ENCODE measurements around the gene GDAP2. TPM values are rescaled to one million over a fixed set of nuclear protein-coding genes. Genes with fewer than 3 reads are reported as not detected.

The GDAP2 gene
- total RNA-seq, 4 donors from 2014 or later = 18.1 to 20.4 (median 19.7) TPM

DNA sequence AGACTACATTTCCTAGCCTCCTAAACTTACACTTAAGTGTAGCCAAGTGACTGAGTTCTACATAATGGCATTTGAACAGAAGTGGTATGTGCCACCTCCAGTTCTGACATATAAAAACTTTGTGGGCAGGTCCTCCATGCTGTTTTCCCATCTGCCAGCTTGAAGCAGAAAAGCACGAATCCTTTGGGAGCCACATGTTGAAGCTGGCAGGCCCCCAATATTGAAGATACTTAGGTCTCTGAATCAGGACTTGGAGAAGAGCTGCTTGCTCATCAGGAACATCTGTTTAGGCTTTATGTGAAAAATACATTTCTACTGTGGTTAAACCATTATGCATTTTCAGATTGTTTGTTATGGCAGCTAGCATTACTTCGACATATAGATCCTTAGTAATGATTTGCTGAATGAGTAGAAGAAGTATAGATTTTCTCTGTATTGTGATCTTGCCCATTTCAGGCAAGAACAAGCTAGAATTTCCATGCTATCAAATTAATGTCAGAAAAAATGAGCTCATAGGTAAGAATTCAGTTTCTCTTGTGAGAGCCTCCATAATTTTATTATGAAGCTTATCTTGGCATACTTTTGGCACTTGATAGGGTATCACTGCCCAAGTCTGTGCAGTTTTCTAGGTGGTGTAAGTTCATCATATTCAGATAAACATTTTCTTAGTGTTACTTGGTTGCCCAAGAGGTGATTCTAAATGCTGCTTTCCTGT, 68.4 kb downstream of the GDAP2 start:
- 57 to 69% methylated on average over 2 of the region's 2 CpGs for WGBS, 2 donors
- H3K4me3 ChIP-seq (ENCODE audit: low read depth, poor library complexity, severe bottlenecking) = no peak overlapping the region
- no peak for TF ChIP-seq POLR2A (IDR thresholded peaks at IDR 0.05)
- TF ChIP-seq, protein P1, sequence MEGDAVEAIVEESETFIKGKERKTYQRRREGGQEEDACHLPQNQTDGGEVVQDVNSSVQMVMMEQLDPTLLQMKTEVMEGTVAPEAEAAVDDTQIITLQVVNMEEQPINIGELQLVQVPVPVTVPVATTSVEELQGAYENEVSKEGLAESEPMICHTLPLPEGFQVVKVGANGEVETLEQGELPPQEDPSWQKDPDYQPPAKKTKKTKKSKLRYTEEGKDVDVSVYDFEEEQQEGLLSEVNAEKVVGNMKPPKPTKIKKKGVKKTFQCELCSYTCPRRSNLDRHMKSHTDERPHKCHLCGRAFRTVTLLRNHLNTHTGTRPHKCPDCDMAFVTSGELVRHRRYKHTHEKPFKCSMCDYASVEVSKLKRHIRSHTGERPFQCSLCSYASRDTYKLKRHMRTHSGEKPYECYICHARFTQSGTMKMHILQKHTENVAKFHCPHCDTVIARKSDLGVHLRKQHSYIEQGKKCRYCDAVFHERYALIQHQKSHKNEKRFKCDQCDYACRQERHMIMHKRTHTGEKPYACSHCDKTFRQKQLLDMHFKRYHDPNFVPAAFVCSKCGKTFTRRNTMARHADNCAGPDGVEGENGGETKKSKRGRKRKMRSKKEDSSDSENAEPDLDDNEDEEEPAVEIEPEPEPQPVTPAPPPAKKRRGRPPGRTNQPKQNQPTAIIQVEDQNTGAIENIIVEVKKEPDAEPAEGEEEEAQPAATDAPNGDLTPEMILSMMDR (IDR thresholded peaks at IDR 0.05) = no peak
- DNase-seq (ENCODE audit: low spot score in 2 of 2) = no peak
- intact Hi-C loops (cut with DNase I; ENCODE audit: low total_unique reads) = no loop called here

DNA sequence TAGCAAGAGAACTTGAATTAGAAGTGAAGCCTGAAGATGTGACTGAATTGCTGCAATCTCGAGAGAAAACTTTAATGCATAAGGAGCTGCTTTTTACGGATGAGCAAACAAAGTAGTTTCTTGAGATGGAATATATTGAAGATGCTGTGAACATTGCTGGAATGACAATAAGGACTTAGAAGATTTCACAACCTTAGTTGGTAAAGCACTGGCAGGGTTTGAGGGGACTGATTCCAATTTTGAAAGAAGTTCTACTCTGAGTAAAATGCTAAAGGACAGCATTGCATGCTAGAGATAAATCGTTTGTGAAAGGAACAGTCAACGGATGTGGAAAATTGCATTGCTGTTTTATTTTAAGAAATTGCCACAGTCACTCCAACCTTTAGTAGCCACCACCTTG, 69.5 kb downstream of the GDAP2 start:
- WGBS, 2 donors = 75 to 84% methylated on average over 4 of the region's 4 CpGs
- H3K4me3 ChIP-seq (ENCODE audit: low read depth, poor library complexity, severe bottlenecking) = no peak overlapping the region
- intact Hi-C loops (cut with DNase I; ENCODE audit: low total_unique reads) = no loop called here
- no peak for DNase-seq (ENCODE audit: low spot score in 2 of 2)
- TF ChIP-seq, protein P1 (IDR thresholded peaks at IDR 0.05) = no peak
- no peak for TF ChIP-seq POLR2A (IDR thresholded peaks at IDR 0.05)

DNA sequence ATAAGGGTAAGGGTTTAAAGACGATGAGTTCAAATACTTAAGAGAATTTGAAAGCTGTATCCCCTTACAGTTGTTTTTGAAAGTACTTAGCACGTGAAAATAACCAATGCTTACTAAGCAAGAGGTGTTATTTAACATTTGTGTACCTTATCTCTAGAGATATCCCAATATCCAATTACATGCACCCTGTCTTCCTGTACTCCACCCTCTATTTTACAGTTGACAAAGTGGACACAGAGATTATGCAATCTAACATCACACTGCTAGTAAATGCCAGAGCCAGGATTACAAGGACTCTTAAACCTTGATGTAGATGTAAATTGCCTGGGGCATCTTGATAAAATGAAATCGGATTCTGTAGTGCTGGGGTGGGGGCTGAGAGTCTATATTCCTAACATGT, 72.0 kb downstream of the GDAP2 start:
- H3K4me3 ChIP-seq (ENCODE audit: low read depth, poor library complexity, severe bottlenecking) = no peak overlapping the region
- TF ChIP-seq, protein P1 (IDR thresholded peaks at IDR 0.05) = no peak
- no peak for TF ChIP-seq POLR2A (IDR thresholded peaks at IDR 0.05)
- 78 to 80% methylated on average over 3 of the region's 3 CpGs for WGBS, 2 donors
- intact Hi-C loops (cut with DNase I; ENCODE audit: low total_unique reads) = no loop called here
- DNase-seq (ENCODE audit: low spot score in 2 of 2) = no peak

DNA sequence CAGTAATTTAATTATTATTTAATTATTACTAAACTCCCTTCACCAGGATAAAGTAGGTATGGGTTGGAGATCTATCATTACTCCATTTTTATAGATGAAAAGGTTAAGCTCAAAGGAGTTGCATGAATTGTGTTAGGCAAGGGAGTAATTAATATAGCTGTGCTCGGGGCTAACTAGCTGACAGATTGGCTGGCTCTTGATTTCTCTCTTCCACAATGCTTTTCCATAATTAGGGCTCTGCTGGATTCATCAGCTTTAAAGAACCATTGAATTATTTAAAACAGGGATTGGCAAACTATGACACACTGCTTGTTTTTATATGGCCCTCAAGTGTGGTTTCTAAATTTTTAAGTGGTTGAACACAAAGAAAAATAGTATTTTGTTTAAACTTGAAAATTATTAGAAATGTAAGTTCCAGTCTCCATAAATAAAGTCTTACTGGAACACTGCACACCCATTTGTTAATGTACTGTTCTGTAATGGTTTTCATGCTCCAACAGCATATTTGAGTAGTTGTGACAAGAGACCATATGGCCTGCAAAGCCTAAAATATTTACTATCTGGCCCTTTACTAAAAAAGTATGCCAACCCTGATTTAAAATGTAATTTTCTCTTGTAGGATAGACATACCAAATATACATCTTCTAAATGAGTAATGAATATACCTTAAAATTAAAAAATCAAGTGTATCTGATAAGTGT, 76.4 kb downstream of the GDAP2 start:
- WGBS, 2 donors = 50 to 64% methylated on average over 1 of the region's 1 CpG
- TF ChIP-seq, protein P1 (IDR thresholded peaks at IDR 0.05) = no peak
- TF ChIP-seq POLR2A (IDR thresholded peaks at IDR 0.05) = no peak
- no peak overlapping the region for H3K4me3 ChIP-seq (ENCODE audit: low read depth, poor library complexity, severe bottlenecking)
- intact Hi-C loops (cut with DNase I; ENCODE audit: low total_unique reads) = no loop called here
- no peak for DNase-seq (ENCODE audit: low spot score in 2 of 2)

DNA sequence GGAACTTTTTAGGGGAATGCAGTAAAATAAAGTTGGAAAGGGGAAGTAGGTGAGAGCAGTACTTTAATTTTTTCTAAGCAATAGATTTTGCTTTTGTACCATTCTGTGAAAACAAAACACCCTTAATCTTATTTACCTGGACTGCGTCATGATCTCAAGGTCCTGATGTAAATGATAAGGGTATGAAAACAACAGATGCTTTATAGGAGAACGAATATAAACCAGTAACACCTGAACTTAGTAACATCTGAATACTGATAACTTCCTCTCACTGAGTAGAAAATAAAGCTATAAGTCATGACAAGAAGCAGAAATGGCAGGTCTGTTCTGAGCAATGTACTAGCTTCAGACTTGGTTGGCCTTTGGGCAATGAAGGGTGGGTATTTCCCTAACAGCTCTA, 77.7 kb downstream of the GDAP2 start:
- 84 to 87% methylated on average over 2 of the region's 2 CpGs for WGBS, 2 donors
- intact Hi-C loops (cut with DNase I; ENCODE audit: low total_unique reads) = no loop called here
- TF ChIP-seq, protein P1 (IDR thresholded peaks at IDR 0.05) = no peak
- TF ChIP-seq POLR2A (IDR thresholded peaks at IDR 0.05) = no peak
- no peak for DNase-seq (ENCODE audit: low spot score in 2 of 2)
- H3K4me3 ChIP-seq (ENCODE audit: low read depth, poor library complexity, severe bottlenecking) = no peak overlapping the region

All from lower leg skin (tissue), 4 donors.